HS-5 (cell line): ENCODE data around the gene ACRBP.
"Not testable (repeated sequence)": the region's sequence is repeated elsewhere in the genome, so short reads cannot be mapped to it uniquely, and the experiment has no call there.

Experiments used
- DNase-seq: peaks from one replicate; pipeline ENCODE4 v3.0.0-alpha.2; 2012; ENCODE audit warnings: low read depth

The ACRBP gene

DNA sequence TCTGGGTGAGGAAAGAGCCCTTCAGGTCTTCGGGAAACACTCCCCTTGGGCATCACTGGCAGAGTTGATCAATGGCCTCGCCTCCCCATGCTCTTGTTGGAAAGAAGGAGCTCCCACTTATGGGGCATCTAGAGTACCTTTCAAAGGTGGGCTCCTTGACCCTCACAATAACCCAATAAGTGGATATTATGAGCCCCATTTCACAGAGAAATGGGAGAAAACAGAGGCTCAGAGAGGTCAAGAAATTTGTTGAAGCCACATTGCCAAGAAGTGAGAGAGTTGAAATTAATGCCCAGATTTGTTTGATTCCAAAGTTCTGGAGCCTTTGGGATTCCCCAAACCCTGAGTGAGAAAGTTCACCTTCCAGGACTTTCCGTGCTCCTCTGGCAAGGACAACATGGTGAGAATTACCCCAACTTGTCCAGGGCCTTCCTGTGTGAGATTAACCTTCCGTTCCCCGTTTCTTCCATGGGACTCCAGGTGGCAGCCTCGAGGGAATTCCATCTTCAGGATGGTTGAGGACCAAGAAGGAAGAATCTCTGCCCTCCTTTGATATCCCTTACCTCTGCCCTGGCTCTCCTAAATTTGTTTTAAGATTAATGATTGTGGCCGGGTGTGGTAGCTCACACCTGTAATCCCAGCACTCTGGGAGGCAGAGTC lies 32.6 kb downstream of the ACRBP start:
- DNase-seq, result no peak

GRCh38 chr12:6613776-6614512 lies 33.3 kb downstream of the ACRBP start:
- DNase-seq, result peak; percentile 46

DNA sequence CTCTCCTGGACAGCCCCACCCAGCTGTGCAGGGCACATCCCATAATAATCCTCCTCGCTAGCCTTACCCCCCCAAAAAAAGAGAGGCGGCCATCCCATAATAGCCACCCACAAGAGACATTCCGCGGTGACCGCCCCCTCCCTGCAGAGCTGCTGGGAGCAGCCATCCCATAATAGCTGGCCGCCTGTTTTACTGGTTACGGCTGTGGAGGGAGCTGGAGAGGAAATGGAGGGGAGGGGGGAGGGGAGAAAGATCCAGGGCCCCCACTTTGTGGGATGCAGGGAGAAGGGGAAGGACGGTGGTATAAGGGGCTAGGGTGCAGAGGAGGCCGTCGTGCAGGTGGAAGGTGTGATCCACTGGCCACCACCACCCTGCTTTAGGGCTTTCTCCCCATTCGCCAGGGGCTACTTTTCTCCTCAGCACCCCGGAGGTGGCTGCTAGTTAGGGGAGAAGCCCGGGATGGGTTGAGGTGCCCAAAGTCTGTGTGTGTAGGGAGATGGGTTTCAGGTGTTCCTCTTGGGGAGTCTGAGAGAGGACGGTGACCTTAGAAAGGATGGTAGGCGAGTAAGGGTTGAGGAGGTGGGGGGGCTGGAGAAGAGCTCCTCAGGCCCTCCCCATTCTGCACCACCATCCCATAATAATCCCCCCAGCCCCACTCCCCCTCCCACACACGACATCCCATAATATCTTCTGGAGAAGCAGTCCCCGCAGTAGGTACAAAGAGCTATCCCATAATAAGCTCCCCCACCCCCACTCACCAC lies 34.0 kb downstream of the ACRBP start:
- no peak for DNase-seq

GRCh38 chr12:6612652-6613014 lies 34.6 kb downstream of the ACRBP start:
- no peak for DNase-seq

DNA sequence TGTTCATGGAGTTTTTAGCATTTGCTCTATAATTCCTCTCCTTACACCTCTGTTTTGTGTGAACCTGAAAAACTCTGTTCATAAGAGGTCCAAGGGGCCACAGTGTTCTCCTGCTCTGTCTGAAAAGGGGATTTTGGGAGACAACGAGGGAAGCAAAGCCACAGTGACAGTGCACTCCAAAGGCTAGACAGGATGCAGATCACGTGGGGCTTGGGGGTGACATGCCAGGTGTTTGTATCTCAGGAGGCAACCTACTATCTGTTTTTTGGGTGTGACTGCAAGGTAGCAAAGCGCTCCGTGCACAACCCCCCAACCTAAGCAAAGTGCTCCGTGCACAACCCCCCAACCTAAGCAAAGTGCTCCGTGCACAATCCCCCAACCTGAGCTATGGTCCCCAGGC lies 35.0 kb downstream of the ACRBP start:
- no peak for DNase-seq

DNA sequence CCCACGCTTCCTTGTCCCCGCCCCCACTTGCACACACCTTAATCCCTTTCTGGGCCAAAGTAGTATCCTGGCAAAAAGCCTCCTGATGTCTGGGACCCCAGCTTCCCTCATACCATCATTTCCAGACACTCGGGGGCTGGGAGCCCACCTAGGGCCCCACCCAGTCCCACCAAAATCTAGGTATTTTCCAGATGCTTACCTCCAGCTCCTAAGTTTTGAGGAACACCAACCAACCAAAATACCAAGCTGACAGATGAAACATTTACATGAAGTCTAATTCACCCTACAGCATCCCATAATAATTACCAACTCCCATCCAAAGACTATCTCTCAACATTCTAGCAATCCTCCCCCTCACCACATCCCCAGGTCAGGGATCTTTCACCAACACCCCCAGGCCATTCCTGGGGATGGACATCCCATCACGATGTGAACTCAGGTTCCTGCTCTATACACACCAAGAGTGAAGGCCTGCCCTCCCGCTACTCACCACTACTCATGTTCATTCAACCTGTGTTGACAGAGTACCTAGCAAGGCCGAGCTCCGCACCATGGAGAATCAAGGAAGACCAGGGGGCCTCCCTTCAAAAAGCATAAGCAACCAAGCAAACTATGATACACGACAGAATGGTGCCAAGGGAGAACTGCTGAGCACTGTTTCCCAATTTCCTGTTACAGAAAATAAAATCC lies 38.5 kb downstream of the ACRBP start:
- DNase-seq, result no peak

DNA sequence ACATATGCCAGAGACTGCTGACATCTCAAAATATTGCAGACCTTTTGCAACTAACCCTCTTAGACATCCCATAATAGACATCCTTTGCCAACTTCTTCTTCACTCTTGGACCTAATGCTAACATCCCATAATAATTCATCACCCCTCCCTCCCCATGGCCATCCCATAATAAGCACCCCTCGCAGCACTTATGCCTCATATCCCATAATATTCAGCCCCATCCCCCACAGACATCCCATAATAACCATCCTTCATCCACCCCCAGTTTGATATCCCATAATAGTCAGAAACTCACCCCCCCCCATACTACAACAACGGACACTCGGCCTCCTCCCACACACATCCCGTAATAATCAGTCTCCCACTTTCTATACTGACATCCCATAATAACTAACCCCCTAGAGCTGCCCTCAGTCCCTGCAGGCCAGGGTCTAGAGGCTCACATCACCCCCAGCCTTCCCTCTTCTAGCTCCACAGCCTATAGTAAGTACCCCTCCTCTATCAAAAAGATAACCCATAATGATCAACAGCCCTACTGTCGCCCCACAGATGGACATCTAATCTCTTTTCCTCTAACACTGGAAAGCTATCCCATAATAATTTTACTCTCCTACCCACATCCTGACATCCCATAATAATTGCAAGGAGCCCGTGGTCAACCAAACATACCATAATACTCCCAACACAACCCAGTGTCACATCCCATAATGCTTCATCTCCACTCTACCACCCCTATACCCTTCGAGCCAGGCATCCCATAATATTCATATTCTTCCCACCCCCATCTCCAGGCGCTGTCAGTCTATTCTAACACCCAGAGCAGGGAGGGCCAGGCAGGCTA lies 39.3 kb downstream of the ACRBP start:
- peak; percentile 72 for DNase-seq

DNA sequence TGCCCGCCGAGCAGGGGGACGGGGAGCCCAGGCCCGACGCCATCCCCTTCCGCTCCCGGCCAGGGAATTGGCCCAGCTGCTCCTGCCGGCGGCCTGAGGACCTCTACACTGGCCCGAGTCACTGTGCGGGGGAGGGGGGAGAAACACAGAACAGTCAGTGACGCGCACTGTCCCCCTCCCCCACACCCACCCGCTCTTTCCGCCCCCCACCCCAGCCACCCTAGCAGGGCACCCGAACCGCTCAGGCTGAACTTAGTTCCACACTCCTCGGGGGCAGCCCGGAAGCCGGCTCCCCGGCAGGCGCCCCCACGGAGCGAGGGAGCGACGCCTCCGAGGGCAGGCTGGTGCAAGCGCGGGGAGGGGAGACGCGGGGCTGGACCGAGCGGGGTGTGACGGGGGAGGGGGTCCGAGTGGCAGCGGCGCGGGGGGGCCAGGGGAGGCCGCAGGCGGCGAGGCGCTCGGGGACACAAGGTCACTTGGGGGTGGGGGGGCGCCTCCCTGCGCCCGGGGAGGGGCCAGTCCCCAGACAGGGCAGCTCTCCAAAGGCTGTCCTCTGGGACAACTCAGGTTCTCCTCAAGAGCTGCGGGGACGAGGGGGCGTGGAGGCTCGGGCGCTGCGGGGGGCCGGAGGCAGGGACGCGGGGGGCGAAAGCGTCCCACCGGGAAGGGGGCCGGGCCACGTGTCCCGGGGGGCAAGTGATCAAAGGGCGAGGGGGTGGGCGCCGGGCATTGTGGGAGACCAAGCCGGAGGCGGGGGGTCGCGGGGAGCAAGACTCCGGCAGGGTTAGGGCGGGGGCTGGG lies 40.7 kb downstream of the ACRBP start:
- DNase-seq, result no peak

GRCh38 chr12:6605421-6606330 lies 41.6 kb downstream of the ACRBP start:
- DNase-seq, result no peak

GRCh38 chr12:6604259-6605029 lies 42.8 kb downstream of the ACRBP start:
- no peak for DNase-seq

- no peak for DNase-seq
Observed at GRCh38 chr12:6603095-6603567, 44.1 kb downstream of the ACRBP start.

- DNase-seq, result no peak
Observed at GRCh38 chr12:6602526-6602925, 44.7 kb downstream of the ACRBP start.

DNA sequence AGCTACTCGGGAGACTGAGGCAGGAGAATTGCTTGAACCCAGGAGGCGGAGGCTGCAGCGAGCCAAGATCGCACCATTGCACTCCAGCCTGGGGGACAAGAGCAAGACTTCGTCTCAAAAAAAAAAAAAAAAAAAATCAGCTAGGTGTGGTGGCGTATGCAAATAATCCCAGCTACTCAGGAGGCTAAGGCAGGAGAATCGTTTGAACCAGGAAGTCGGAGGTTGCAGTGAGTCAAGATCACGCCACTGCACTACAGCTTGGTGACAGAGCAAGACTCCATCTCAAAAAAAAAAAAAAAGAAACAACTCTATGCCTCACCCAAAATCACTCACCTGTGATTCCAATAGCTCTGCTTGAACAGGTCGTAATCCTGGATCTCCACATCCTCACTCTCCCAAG lies 51.6 kb downstream of the ACRBP start:
- DNase-seq, result not testable (repeated sequence)

DNA sequence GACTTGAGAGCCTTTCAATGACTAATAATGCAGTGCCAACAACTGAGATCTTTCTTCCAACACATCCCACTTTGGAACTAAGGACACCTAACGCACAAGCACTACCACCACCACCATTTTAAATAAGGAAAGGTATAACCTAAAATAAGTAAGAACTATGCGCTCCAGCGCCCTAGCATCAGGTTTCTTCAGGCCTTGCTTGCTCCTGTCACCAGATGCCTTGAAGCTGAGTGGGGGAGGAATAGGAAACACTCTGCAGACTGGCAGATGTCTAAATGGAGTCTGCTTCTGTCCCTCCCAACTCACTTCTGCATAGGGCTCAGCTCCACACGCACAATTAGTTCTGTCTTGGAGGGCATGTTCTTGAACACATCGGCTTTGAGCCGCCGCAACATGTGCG lies 55.1 kb downstream of the ACRBP start:
- DNase-seq, result no peak
